HG02870 (cell line): ENCODE data around the gene WIPI1.
"Not testable (repeated sequence)": the region's sequence is repeated elsewhere in the genome, so short reads cannot be mapped to it uniquely, and the experiment has no call there.

Experiments used
- ATAC-seq: cut with Tn5 transposase; IDR thresholded peaks from one replicate; pipeline ENCODE4 v1.9.1; 2021; ENCODE audit warnings: mild to moderate bottlenecking, moderate library complexity; ENCODE audit not compliant: unreplicated experiment

The WIPI1 gene

GRCh38 chr17:68387435-68388218, 69.7 kb downstream of the WIPI1 start:
- no peak for ATAC-seq

DNA sequence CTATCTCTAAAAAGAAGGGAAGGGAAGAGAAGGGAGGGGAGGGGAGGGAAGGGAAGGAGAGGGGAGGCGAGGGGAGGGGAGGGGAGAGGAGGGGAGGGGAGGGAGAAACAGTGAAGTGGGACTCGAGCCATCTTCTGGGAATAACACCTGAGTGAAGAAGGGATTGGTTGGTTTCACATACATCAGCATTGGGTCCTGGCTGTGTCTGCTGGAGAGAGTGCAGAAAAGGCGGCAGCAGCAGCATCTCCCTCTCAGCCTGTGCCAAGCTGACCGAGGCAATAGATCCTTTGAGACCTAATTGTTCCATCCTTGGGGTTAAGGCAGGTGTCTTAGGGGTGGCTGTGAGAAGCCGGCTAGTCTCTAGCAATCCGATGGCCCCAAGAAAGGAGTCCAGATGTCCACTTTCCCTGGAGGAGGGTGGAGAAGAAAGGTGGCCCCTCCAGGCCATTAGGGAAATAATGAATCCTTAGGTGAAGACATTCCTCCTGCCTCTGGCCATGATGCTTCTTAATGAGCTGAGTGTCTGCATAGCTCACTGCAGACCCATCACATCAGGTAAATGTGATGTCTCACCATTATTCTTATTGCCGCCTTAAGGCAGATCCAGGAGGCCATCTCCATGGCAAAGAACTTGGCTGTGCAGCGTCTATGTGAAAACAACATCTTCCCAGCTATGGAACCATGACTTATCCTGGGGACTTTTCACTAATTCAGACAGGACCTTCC, 71.6 kb downstream of the WIPI1 start:
- ATAC-seq: no peak

DNA sequence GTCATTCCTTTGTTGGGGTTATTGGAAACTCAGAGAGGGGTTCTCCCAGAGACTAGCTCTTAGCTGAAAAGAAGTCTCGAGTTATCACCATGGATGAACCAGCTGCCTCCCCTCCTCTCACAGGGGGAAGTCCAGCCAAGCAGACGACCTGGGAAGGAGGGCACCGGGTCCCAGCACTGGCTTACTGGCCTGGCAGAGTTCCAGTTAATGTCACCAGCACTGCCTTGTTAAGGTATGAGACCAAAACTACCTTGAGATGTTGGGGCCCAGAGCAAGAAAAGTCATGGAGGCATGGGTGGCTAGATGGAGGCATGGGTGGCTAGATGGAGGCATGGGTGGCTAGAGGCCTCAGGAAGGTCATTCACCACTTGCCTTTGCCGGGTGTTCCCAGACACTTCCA, 72.4 kb downstream of the WIPI1 start:
- no peak for ATAC-seq

- no peak for ATAC-seq
Observed at GRCh38 chr17:68384471-68384870, 72.8 kb downstream of the WIPI1 start.

- no peak for ATAC-seq
Observed at GRCh38 chr17:68383443-68384321, 73.6 kb downstream of the WIPI1 start.

DNA sequence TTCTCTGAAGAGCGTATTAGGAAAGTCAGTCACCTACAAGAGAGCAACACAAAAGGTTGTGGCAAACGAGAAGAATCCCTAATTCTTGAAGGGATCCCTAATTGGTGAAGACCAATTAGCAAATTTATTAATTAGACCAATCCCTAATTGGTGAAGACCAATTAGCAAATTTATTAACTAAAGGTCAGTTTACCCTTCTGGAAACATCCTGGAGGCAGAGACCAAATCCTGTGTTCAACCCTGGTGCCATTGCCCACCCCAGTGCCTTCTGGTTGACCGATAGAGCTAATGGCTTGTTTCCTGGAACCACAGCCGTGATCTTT, 74.2 kb downstream of the WIPI1 start:
- no peak for ATAC-seq

- no peak for ATAC-seq
Observed at GRCh38 chr17:68382582-68383085, 74.7 kb downstream of the WIPI1 start.

GRCh38 chr17:68381076-68381900, 76.0 kb downstream of the WIPI1 start:
- no peak for ATAC-seq

DNA sequence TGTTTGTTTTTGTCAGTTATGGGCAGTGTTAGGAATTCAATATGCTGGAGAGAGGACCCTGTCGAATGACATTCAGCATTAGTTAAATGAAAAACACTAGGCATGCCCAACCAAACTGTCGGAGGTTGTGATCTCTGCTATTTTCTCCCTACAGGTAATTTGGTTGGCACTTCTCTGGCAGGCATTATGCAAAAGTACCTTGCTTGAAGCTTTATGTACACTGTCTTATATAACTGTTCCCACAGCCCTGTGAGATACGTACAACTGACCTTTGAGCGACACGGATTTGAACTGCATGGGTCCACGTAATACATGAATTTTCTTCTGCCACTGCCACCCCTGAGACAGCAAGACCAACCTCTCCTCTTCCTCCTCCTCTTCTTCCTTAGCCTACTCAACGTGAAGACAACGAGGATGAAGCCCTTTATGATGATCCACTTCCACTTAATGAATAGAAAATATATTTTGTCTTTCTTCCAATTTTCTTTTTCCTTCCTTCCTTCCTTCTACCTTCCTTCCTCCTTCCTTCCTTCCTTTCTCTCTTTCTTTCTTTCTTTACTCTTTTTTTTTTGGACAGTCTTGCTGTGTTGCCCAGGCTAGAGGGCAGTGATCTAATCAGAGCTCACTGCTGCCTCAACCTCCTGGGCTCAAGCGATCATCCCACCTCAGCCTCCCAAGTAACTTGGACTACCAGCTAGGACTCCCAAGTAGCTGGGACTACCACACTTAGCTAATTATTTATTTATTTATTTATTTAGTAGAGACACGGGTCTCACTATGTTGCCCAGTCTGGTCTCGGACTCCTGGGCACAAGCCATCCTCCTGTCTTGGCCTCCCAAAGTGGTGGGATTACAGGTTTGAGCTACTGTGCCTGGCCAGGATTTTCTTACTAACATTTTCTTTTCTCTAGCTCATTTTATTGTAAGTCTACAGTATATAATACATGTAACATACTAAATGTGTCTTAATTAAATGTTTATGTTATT, 77.3 kb downstream of the WIPI1 start:
- ATAC-seq: no peak

GRCh38 chr17:68379177-68379510, 78.2 kb downstream of the WIPI1 start:
- no peak for ATAC-seq

- no peak for ATAC-seq
Observed at GRCh38 chr17:68378268-68379176, 78.8 kb downstream of the WIPI1 start.

- ATAC-seq: no peak
Observed at GRCh38 chr17:68377771-68378267, 79.5 kb downstream of the WIPI1 start.

DNA sequence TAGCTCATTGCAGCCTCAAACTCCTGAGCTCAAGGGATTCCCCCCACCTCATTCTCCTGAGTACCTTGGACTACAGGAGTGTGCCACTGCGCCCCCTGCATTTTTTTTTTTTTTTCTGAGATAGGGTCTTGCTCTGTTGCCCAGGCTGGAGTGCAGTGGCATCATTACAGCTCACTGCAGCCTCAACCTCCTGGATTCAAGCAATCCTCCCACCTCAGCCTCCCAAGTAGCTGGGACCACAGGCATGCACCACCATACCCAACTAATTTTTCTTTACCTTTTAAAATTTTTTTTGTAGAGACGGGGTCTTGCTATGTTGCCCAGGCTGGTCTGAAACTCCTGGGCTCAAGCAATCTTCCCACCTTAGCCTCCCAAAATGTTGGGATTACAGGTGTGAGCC, 81.1 kb downstream of the WIPI1 start:
- not testable (repeated sequence) for ATAC-seq

DNA sequence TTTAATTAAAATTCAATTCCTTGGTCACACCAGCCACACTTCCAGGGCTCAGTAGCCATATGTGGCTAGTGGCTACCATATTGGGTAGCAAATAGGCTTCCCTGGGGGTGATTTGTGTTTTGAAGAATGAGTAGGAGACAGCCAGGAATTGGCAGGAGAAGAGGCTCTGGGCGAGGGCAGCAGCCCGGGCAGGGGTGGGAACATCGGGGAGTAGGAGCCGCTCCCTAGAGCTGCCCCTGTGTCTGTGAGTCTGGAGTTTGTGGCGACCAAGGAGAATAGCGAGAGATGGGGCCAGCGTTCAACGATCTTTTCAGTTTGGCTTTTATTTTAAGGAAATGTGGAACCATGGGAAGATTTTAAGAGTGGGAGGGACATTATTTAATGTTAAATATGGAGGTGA, 81.7 kb downstream of the WIPI1 start:
- no peak for ATAC-seq
